ENCODE data around the gene KIAA0408. TPM values are rescaled to one million over a fixed set of nuclear protein-coding genes. Genes with fewer than 3 reads are reported as not detected.
A peak's percentile ranks its signal among the peaks of the same experiment; 100 is the strongest.

KIAA0408 gene
- total and polyA plus RNA-seq, 4 donors, result 0.07 to 0.28 TPM; not detected in 2

DNA sequence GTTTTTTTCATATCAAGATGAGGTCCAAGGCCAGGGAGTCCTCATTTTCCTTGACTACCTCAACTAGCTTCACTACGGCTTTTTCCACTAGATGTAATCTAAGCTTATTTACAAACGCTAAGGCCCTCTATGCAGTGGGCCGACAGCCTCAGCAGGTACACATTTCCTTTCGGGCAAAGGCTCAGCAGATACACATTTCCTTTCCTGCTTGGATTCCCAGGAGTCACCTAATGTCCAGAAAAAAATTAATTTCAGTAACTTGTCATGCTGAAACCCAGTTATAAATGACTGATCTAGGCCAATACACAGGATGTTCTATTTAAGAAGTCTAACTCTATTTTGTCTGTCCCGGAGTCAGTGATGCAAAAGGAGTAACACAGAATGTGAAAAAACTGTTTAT, 7.2 kb upstream of the KIAA0408 start:
- DNase-seq (ENCODE audit: low spot score), result no peak
- Histone ChIP-seq H3K27ac (ENCODE audit: low read depth in 1 of 2, low read length in 2 of 2) (no peak overlapping the region), H3K36me3 (ENCODE audit: control insufficient read depth in 4 of 4, insufficient read depth in 3 of 4, low read depth in 1 of 4, low read length in 3 of 4) (no peaks in the 10 kb centered on the region), H3K9ac (ENCODE audit: low read depth in 1 of 2, low read length in 2 of 2) (no peak overlapping the region), H3K27me3 (ENCODE audit: control insufficient read depth in 4 of 4, insufficient read depth in 4 of 4, low read length in 3 of 4) (no peaks in the 10 kb centered on the region), H3K9me3 (ENCODE audit: control insufficient read depth in 4 of 4, low read length in 3 of 4) (no peaks in the 10 kb centered on the region), H3K4me1 (ENCODE audit: control insufficient read depth in 4 of 4, insufficient read depth in 4 of 4, low read length in 3 of 4) (peaks cover 0 to 5% (median 0%) of the 10 kb centered on the region in 4 donors), H3K4me3 (ENCODE audit: low read depth in 1 of 3, low read length in 3 of 3) (no peak overlapping the region)
- no peak for TF ChIP-seq RAD21 (IDR thresholded peaks at IDR 0.05)
- no peak for TF ChIP-seq HNF4G (IDR thresholded peaks at IDR 0.05)
- TF ChIP-seq, protein P1, sequence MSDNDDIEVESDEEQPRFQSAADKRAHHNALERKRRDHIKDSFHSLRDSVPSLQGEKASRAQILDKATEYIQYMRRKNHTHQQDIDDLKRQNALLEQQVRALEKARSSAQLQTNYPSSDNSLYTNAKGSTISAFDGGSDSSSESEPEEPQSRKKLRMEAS (IDR thresholded peaks at IDR 0.05), result no peak
- TF ChIP-seq HNF4A (conservative IDR thresholded peaks at IDR 0.05), result no peak
- no peak for TF ChIP-seq EGR1 (IDR thresholded peaks at IDR 0.05; ENCODE audit: low read depth in 2 of 2)
- TF ChIP-seq SP1 (IDR thresholded peaks at IDR 0.05), result no peak
- TF ChIP-seq RXRA (IDR thresholded peaks at IDR 0.05), result no peak
- TF ChIP-seq, protein P2, sequence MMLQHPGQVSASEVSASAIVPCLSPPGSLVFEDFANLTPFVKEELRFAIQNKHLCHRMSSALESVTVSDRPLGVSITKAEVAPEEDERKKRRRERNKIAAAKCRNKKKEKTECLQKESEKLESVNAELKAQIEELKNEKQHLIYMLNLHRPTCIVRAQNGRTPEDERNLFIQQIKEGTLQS (IDR thresholded peaks at IDR 0.05), result no peak
- TF ChIP-seq, protein P3, sequence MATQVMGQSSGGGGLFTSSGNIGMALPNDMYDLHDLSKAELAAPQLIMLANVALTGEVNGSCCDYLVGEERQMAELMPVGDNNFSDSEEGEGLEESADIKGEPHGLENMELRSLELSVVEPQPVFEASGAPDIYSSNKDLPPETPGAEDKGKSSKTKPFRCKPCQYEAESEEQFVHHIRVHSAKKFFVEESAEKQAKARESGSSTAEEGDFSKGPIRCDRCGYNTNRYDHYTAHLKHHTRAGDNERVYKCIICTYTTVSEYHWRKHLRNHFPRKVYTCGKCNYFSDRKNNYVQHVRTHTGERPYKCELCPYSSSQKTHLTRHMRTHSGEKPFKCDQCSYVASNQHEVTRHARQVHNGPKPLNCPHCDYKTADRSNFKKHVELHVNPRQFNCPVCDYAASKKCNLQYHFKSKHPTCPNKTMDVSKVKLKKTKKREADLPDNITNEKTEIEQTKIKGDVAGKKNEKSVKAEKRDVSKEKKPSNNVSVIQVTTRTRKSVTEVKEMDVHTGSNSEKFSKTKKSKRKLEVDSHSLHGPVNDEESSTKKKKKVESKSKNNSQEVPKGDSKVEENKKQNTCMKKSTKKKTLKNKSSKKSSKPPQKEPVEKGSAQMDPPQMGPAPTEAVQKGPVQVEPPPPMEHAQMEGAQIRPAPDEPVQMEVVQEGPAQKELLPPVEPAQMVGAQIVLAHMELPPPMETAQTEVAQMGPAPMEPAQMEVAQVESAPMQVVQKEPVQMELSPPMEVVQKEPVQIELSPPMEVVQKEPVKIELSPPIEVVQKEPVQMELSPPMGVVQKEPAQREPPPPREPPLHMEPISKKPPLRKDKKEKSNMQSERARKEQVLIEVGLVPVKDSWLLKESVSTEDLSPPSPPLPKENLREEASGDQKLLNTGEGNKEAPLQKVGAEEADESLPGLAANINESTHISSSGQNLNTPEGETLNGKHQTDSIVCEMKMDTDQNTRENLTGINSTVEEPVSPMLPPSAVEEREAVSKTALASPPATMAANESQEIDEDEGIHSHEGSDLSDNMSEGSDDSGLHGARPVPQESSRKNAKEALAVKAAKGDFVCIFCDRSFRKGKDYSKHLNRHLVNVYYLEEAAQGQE (IDR thresholded peaks at IDR 0.05), result no peak
- TF ChIP-seq, protein P4, sequence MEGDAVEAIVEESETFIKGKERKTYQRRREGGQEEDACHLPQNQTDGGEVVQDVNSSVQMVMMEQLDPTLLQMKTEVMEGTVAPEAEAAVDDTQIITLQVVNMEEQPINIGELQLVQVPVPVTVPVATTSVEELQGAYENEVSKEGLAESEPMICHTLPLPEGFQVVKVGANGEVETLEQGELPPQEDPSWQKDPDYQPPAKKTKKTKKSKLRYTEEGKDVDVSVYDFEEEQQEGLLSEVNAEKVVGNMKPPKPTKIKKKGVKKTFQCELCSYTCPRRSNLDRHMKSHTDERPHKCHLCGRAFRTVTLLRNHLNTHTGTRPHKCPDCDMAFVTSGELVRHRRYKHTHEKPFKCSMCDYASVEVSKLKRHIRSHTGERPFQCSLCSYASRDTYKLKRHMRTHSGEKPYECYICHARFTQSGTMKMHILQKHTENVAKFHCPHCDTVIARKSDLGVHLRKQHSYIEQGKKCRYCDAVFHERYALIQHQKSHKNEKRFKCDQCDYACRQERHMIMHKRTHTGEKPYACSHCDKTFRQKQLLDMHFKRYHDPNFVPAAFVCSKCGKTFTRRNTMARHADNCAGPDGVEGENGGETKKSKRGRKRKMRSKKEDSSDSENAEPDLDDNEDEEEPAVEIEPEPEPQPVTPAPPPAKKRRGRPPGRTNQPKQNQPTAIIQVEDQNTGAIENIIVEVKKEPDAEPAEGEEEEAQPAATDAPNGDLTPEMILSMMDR (IDR thresholded peaks at IDR 0.05; ENCODE audit: low read depth, low read length, missing input control), result no peak
- no peak for TF ChIP-seq YY1 (IDR thresholded peaks at IDR 0.05)
- TF ChIP-seq, protein P5, sequence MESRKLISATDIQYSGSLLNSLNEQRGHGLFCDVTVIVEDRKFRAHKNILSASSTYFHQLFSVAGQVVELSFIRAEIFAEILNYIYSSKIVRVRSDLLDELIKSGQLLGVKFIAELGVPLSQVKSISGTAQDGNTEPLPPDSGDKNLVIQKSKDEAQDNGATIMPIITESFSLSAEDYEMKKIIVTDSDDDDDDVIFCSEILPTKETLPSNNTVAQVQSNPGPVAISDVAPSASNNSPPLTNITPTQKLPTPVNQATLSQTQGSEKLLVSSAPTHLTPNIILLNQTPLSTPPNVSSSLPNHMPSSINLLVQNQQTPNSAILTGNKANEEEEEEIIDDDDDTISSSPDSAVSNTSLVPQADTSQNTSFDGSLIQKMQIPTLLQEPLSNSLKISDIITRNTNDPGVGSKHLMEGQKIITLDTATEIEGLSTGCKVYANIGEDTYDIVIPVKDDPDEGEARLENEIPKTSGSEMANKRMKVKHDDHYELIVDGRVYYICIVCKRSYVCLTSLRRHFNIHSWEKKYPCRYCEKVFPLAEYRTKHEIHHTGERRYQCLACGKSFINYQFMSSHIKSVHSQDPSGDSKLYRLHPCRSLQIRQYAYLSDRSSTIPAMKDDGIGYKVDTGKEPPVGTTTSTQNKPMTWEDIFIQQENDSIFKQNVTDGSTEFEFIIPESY (IDR thresholded peaks at IDR 0.05), result no peak
- TF ChIP-seq JUND (IDR thresholded peaks at IDR 0.05), result no peak
- TF ChIP-seq GABPA (IDR thresholded peaks at IDR 0.05 in 1 of 2, conservative IDR thresholded peaks at IDR 0.05 in 1 of 2), result no peak
- 91% methylated on average over 5 of the region's 5 CpGs for WGBS

DNA sequence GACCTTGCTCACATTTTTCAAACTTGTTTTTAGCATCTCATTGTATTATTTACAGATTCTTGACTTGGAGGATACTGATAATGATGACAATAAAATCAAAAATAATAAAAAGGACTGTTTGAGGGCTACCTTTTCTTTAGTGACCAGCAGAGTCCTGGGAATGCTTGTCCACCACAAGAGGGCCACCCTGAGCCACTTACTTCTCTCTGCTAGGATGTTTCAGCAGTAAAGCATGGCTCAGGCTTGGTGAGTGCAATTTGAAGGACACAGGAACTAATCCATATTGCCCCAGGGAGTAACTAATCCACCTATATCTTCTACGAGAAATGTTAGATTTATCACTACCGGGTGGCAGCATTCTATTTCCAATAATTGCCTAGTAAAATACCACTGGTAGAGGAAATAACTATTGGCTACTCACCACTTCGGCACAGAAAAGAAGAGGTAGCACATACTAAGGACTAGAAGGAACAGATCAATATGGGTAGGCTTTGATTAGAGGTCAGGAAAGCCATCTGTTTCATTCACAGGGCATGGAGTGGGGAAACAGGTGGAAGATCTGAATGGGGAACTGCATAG, 5.8 kb upstream of the KIAA0408 start:
- peak; percentile 47 for DNase-seq (ENCODE audit: low spot score)
- no peaks in the 10 kb centered on the region for H3K27me3 ChIP-seq (ENCODE audit: control insufficient read depth in 4 of 4, insufficient read depth in 4 of 4, low read length in 3 of 4)
- H3K27ac ChIP-seq (ENCODE audit: low read depth in 1 of 2, low read length in 2 of 2), result no peak overlapping the region
- no peak overlapping the region for H3K9ac ChIP-seq (ENCODE audit: low read depth in 1 of 2, low read length in 2 of 2)
- WGBS, result 35% methylated on average over 3 of the region's 3 CpGs
- no peak overlapping the region for H3K4me3 ChIP-seq (ENCODE audit: low read depth in 1 of 3, low read length in 3 of 3)
- no peaks in the 10 kb centered on the region for H3K36me3 ChIP-seq (ENCODE audit: control insufficient read depth in 4 of 4, insufficient read depth in 3 of 4, low read depth in 1 of 4, low read length in 3 of 4)
- no peaks in the 10 kb centered on the region for H3K9me3 ChIP-seq (ENCODE audit: control insufficient read depth in 4 of 4, low read length in 3 of 4)
- peaks cover 0 to 4% (median 0%) of the 10 kb centered on the region in 4 donors for H3K4me1 ChIP-seq (ENCODE audit: control insufficient read depth in 4 of 4, insufficient read depth in 4 of 4, low read length in 3 of 4)
- no peak for TF ChIP-seq FOXA2 (IDR thresholded peaks at IDR 0.05)
- TF ChIP-seq RAD21 (IDR thresholded peaks at IDR 0.05), result peak; percentile 87 to 90
- TF ChIP-seq, protein P4 (IDR thresholded peaks at IDR 0.05; ENCODE audit: low read depth, low read length, missing input control), result peak; percentile 82
- TF ChIP-seq SP1 (IDR thresholded peaks at IDR 0.05), result no peak
- TF ChIP-seq, protein P3 (IDR thresholded peaks at IDR 0.05), result no peak
- no peak for TF ChIP-seq JUND (IDR thresholded peaks at IDR 0.05)
